Calu3 (cell line): ENCODE data around the gene PLCD3. TPM values are rescaled to one million over a fixed set of nuclear protein-coding genes. Genes with fewer than 3 reads are reported as not detected.
A peak's percentile ranks its signal among the peaks of the same experiment; 100 is the strongest.

Experiments used
- BruUV-seq: library from RNA; stranded (reverse); fragments of 400-500 nt; replicated peaks from 2 replicates; lab custom pipeline; 2021; lab: Mats Ljungman, UMichigan
- CTCF ChIA-PET: fragments of 300-600 bp; sonication (Branson Sonifier 250); formaldehyde crosslinking; loops from one replicate; lab custom pipeline; 2022; ENCODE audit warnings: antibody characterized with exemption; lab: Charles Lee
- DNase-seq: peaks from one replicate; pipeline ENCODE4 v3.0.0; 2022
- H3K27ac Mint-ChIP-seq: one replicate; pipeline ENCODE4 v1.8.0; 2022; ENCODE audit warnings: mixed read lengths; ENCODE audit not compliant: unreplicated experiment
- H3K27me3 Mint-ChIP-seq: one replicate; pipeline ENCODE4 v1.8.0; 2022; ENCODE audit warnings: mixed read lengths; ENCODE audit not compliant: unreplicated experiment
- H3K36me3 Mint-ChIP-seq: one replicate; pipeline ENCODE4 v1.8.0; 2022; ENCODE audit warnings: mild to moderate bottlenecking, moderate library complexity, mixed read lengths; ENCODE audit not compliant: insufficient read depth, unreplicated experiment
- H3K4me1 Mint-ChIP-seq: one replicate; pipeline ENCODE4 v1.8.0; 2022; ENCODE audit warnings: mild to moderate bottlenecking, low read depth, mixed read lengths; ENCODE audit not compliant: unreplicated experiment
- H3K4me3 Mint-ChIP-seq: one replicate; pipeline ENCODE4 v1.8.0; 2022; ENCODE audit warnings: mild to moderate bottlenecking, low read depth, moderate library complexity, mixed read lengths; ENCODE audit not compliant: unreplicated experiment
- H3K9me3 Mint-ChIP-seq: one replicate; pipeline ENCODE4 v1.8.0; 2022; ENCODE audit warnings: low read depth, mixed read lengths; ENCODE audit not compliant: unreplicated experiment
- CTCF ChIP-seq: fragments of 200-600 bp; IDR thresholded peaks from one replicate; pipeline ENCODE4 v1.8.0; 2022; ENCODE audit warnings: antibody characterized with exemption; ENCODE audit not compliant: unreplicated experiment
- intact Hi-C: fragments of 100-400 bp; cut with micrococcal nuclease; formaldehyde crosslinking; loops from one replicate; pipeline ENCODE4 v1.10.0; 2022; ENCODE audit not compliant: unreplicated experiment
- total RNA-seq: library from RNA; stranded (reverse); gene quantifications from 2 replicates; pipeline ENCODE4 v1.2.3, GENCODE V29; 2022

The PLCD3 gene
- total RNA-seq, 1 experiment from 2014 or later = 34.4 TPM

- peaks cover 47% of the 10 kb centered on the region for H3K4me1 Mint-ChIP-seq
- no peaks in the 10 kb centered on the region for H3K9me3 Mint-ChIP-seq
- H3K36me3 Mint-ChIP-seq = peaks cover 52% of the 10 kb centered on the region
- TF ChIP-seq CTCF = no peak
- peak overlapping the region; percentile 8 for H3K27ac Mint-ChIP-seq
- TSS peak; percentile 49 for BruUV-seq
- CTCF ChIA-PET = interaction anchor here (0.7 kb wide), 1 partner anchor 219 kb away, joined by 3 read pairs; no protein-coding TSS in a partner anchor
- H3K27me3 Mint-ChIP-seq = no peaks in the 10 kb centered on the region
- intact Hi-C loops = loop anchor here (2.0 to 10.0 kb wide), 5 partner anchors 22 to 356 kb away; partner anchors contain the start of genes DCAKD and GFAP
- peak overlapping the region; percentile 88 for H3K4me3 Mint-ChIP-seq
- no peak for DNase-seq
These were observed 1.4 kb downstream of the PLCD3 start for GRCh38 chr17:45130681-45131615.

GRCh38 chr17:45129940-45130680 lies 2.2 kb downstream of the PLCD3 start:
- Mint-ChIP-seq H3K4me1 (peaks cover 46% of the 10 kb centered on the region), H3K27me3 (no peaks in the 10 kb centered on the region), H3K27ac (peak overlapping the region; percentile 29), H3K4me3 (peak overlapping the region; percentile 88), H3K36me3 (peaks cover 43% of the 10 kb centered on the region), H3K9me3 (no peaks in the 10 kb centered on the region)
- BruUV-seq = no TSS peak
- no peak for TF ChIP-seq CTCF
- DNase-seq = peak; percentile 53
- CTCF ChIA-PET = interaction anchor here (1.2 kb wide), 1 partner anchor 11 kb away, joined by 3 read pairs; no protein-coding TSS in a partner anchor
- intact Hi-C loops = loop anchor here (2.0 to 10.0 kb wide), 5 partner anchors 21 to 355 kb away; partner anchors contain the start of genes DCAKD and GFAP

- no TSS peak for BruUV-seq
- no peak for DNase-seq
- intact Hi-C loops = no loop called here
- CTCF ChIA-PET = interaction anchor here (1.2 kb wide), 1 partner anchor 11 kb away, joined by 3 read pairs; no protein-coding TSS in a partner anchor
- no peak overlapping the region for H3K4me3 Mint-ChIP-seq
- TF ChIP-seq CTCF = no peak
- peaks cover 45% of the 10 kb centered on the region for H3K36me3 Mint-ChIP-seq
- no peaks in the 10 kb centered on the region for H3K9me3 Mint-ChIP-seq
- H3K4me1 Mint-ChIP-seq = peaks cover 50% of the 10 kb centered on the region
- no peaks in the 10 kb centered on the region for H3K27me3 Mint-ChIP-seq
- H3K27ac Mint-ChIP-seq = peak overlapping the region; percentile 29
These were observed 2.8 kb downstream of the PLCD3 start for GRCh38 chr17:45129426-45129939.

- CTCF ChIA-PET = interaction anchor here (1.2 kb wide), 1 partner anchor 10 kb away, joined by 3 read pairs; no protein-coding TSS in a partner anchor
- intact Hi-C loops = no loop called here
- no peaks in the 10 kb centered on the region for H3K9me3 Mint-ChIP-seq
- peaks cover 49% of the 10 kb centered on the region for H3K36me3 Mint-ChIP-seq
- H3K27me3 Mint-ChIP-seq = no peaks in the 10 kb centered on the region
- TF ChIP-seq CTCF = no peak
- H3K4me3 Mint-ChIP-seq = no peak overlapping the region
- peak overlapping the region; percentile 29 for H3K27ac Mint-ChIP-seq
- no TSS peak for BruUV-seq
- H3K4me1 Mint-ChIP-seq = peaks cover 55% of the 10 kb centered on the region
- no peak for DNase-seq
These were observed 3.3 kb downstream of the PLCD3 start for GRCh38 chr17:45128989-45129388.
